Measurements from ENCODE around the gene PSMF1. TPM values are rescaled to one million over a fixed set of nuclear protein-coding genes. Genes with fewer than 3 reads are reported as not detected.

Gene PSMF1
- total and polyA plus RNA-seq, 8 donors: 22.0 to 297 (median 43.2) TPM

DNA sequence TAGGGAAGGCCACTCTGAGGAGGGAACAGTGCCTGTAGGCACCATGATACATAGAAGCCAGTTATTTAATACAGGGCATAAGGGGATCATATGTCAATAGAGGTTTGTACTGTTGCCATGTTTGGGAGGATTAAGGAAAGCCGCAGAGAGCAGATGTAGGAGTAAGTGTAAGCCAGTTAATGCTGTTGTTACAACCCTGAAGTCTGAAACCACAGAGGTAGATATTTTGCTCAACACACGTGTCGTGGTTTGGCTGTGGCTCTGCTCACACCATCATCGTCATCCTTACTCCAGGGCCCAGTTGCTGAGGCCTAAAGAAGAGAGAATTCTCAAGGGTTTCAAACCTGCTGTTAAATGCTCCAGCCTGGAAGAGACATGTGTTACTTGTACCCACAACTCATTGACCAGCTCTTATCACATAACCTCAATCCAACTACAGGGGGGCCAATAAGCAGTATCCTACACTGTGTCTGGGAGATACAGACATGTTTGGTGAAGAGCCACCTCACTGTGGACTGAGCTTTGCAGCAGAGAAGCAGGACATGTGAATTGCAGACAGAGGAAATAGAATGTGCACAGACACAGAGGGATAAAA, 31.0 kb upstream of the PSMF1 start:
- no peaks in the 10 kb centered on the region for H3K27me3 ChIP-seq
- TF ChIP-seq POLR2AphosphoS5 (IDR thresholded peaks at IDR 0.05) (no peak), POLR2A (IDR thresholded peaks at IDR 0.05) (no peak), EP300 (IDR thresholded peaks at IDR 0.05) (no peak)
- TF ChIP-seq, protein P1, sequence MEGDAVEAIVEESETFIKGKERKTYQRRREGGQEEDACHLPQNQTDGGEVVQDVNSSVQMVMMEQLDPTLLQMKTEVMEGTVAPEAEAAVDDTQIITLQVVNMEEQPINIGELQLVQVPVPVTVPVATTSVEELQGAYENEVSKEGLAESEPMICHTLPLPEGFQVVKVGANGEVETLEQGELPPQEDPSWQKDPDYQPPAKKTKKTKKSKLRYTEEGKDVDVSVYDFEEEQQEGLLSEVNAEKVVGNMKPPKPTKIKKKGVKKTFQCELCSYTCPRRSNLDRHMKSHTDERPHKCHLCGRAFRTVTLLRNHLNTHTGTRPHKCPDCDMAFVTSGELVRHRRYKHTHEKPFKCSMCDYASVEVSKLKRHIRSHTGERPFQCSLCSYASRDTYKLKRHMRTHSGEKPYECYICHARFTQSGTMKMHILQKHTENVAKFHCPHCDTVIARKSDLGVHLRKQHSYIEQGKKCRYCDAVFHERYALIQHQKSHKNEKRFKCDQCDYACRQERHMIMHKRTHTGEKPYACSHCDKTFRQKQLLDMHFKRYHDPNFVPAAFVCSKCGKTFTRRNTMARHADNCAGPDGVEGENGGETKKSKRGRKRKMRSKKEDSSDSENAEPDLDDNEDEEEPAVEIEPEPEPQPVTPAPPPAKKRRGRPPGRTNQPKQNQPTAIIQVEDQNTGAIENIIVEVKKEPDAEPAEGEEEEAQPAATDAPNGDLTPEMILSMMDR (IDR thresholded peaks at IDR 0.05): no peak
- no peak overlapping the region for H3K27ac ChIP-seq
- intact Hi-C loops (cut with DNase I; ENCODE audit: low total_unique reads): no loop called here
- no peaks in the 10 kb centered on the region for H3K36me3 ChIP-seq
- DNase-seq: no peak
- no peak overlapping the region for H3K4me3 ChIP-seq
- WGBS, 5 donors: 71 to 81% (median 72%) methylated on average over 4 of the region's 4 CpGs
- no peaks in the 10 kb centered on the region for H3K4me1 ChIP-seq
- H3K9me3 ChIP-seq: peaks cover 0 to 19% (median 6%) of the 10 kb centered on the region in 4 donors

DNA sequence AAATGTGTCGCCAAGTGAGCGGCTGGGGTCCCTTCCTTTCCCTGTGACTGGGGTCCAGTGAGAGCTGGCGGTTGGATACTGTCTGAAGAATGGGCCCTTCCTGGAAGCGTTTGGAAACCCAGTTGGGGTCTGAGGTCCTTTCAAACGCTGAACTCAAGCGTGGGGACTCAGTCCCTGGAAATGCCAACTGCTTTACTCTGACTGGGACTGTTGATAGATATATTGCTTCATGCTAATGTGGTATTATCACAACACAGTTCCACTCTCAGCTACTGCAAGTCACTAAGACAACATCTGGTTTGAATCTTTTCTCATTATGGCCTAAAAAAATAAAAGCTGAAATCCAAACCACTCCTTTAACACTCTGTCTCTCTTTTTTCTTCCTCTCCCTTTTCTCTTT, 23.7 kb upstream of the PSMF1 start:
- DNase-seq: no peak
- intact Hi-C loops (cut with DNase I; ENCODE audit: low total_unique reads): no loop called here
- Histone ChIP-seq H3K9me3 (peaks cover 0 to 14% (median 0%) of the 10 kb centered on the region in 4 donors), H3K4me3 (no peak overlapping the region), H3K27ac (no peak overlapping the region), H3K4me1 (no peaks in the 10 kb centered on the region), H3K27me3 (no peaks in the 10 kb centered on the region), H3K36me3 (no peaks in the 10 kb centered on the region)
- WGBS, 5 donors: 74 to 85% (median 84%) methylated on average over 6 of the region's 6 CpGs
- TF ChIP-seq, protein P1 (IDR thresholded peaks at IDR 0.05): no peak
- TF ChIP-seq POLR2A (IDR thresholded peaks at IDR 0.05) (no peak), POLR2AphosphoS5 (IDR thresholded peaks at IDR 0.05) (no peak), EP300 (IDR thresholded peaks at IDR 0.05) (no peak)

DNA sequence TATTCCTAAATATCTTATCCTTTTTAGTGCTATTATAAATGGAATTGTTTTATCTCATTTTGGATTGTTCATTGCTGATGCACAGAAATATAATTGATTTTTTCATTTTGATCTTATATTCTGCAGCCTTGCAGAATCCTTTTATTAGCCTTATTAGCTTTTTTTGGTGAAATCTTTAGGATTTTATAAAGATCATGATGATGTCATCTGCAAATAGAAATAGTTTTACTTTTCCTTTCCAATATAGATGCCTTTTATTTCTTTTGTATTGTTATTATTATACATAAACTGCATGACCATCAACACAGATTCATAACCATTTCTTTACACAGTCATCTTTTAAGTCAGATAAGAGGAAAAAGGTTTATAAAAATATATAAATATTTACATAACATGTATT, 16.9 kb upstream of the PSMF1 start:
- DNase-seq: no peak
- H3K27me3 ChIP-seq: no peaks in the 10 kb centered on the region
- no peaks in the 10 kb centered on the region for H3K4me1 ChIP-seq
- H3K9me3 ChIP-seq: peaks cover 0 to 27% (median 12%) of the 10 kb centered on the region in 4 donors
- H3K4me3 ChIP-seq: no peak overlapping the region
- TF ChIP-seq POLR2A (IDR thresholded peaks at IDR 0.05) (no peak), POLR2AphosphoS5 (IDR thresholded peaks at IDR 0.05) (no peak), EP300 (IDR thresholded peaks at IDR 0.05) (no peak)
- TF ChIP-seq, protein P1 (IDR thresholded peaks at IDR 0.05): no peak
- intact Hi-C loops (cut with DNase I; ENCODE audit: low total_unique reads): no loop called here
- no peaks in the 10 kb centered on the region for H3K36me3 ChIP-seq
- no peak overlapping the region for H3K27ac ChIP-seq

DNA sequence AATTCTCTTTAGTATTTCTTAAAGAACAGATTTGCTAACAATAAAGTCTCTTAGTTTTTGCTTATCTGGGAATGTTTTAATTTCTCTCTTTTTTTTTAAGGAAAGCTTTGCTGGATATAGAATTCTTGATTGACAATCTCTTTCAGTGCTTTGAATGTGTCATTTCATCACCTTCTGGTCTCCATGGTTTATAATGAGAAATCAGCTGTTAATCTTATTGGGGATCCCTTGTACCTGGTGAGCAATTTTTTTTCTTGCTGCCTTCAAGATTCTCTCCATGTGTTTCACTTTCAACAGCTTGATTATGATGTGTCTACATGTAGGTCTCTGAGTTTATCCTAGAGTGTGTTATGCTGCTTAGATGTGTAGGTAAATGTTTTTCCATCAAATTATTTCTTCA, 16.4 kb upstream of the PSMF1 start:
- no peak for TF ChIP-seq EP300 (IDR thresholded peaks at IDR 0.05)
- TF ChIP-seq, protein P1 (IDR thresholded peaks at IDR 0.05): no peak
- no peak for TF ChIP-seq POLR2AphosphoS5 (IDR thresholded peaks at IDR 0.05)
- TF ChIP-seq POLR2A (IDR thresholded peaks at IDR 0.05): no peak
- intact Hi-C loops (cut with DNase I; ENCODE audit: low total_unique reads): no loop called here
- H3K9me3 ChIP-seq: peaks cover 0 to 27% (median 12%) of the 10 kb centered on the region in 4 donors
- H3K27me3 ChIP-seq: no peaks in the 10 kb centered on the region
- no peaks in the 10 kb centered on the region for H3K36me3 ChIP-seq
- H3K4me3 ChIP-seq: no peak overlapping the region
- no peak for DNase-seq
- H3K4me1 ChIP-seq: no peaks in the 10 kb centered on the region
- no peak overlapping the region for H3K27ac ChIP-seq

All from stomach (tissue), 9 donors.